ENCODE measurements around the gene MUC5AC. TPM values are rescaled to one million over a fixed set of nuclear protein-coding genes. Genes with fewer than 3 reads are reported as not detected.
"Not testable (repeated sequence)": the region's sequence is repeated elsewhere in the genome, so short reads cannot be mapped to it uniquely, and the experiment has no call there.

The MUC5AC gene
- total and polyA plus RNA-seq, 2 experiments from 2014 or later: not detected

GRCh38 chr11:1163321-1163910 is 5.7 kb downstream of the MUC5AC start:
- Histone ChIP-seq H3F3A (ENCODE audit: insufficient read depth) (no peaks in the 10 kb centered on the region), H3K27me3 (replicated peaks; ENCODE audit: insufficient read depth) (peaks cover 4% of the 10 kb centered on the region; the same call in 1 of the 2 replicates), H3K4me3 (no peak overlapping the region), H4K20me1 (ENCODE audit: insufficient read depth) (no peaks in the 10 kb centered on the region), H3K9me3 (ENCODE audit: low read depth) (no peaks in the 10 kb centered on the region), H3K9ac (no peak overlapping the region), H3K4me2 (ENCODE audit: unreplicated experiment) (no peak overlapping the region), H3K4me1 (ENCODE audit: insufficient read depth) (no peaks in the 10 kb centered on the region), H3K79me2 (ENCODE audit: insufficient read depth) (no peaks in the 10 kb centered on the region), H3K9me2 (ENCODE audit: insufficient read depth) (no peaks in the 10 kb centered on the region), H3K27ac (no peak overlapping the region), H3K36me3 (ENCODE audit: low read depth) (no peaks in the 10 kb centered on the region), H2AFZ (no peak overlapping the region)
- in situ Hi-C loops (cut with MboI): no loop called here
- no peak for TF ChIP-seq EZH2 (IDR thresholded peaks at IDR 0.05; ENCODE audit: insufficient read depth, poor library complexity, severe bottlenecking)
- no peak for TF ChIP-seq EZH2phosphoT487 (IDR thresholded peaks at IDR 0.05; ENCODE audit: insufficient read depth, low read depth)
- 61 to 68% methylated on average over 11 to 13 of the region's 13 CpGs for WGBS, 2 experiments (ENCODE audit: low coverage in 1 of 2, low lambda C conversion rate in 2 of 2, missing lambda C conversion rate in 2 of 2)
- no peak for DNase-seq

DNA sequence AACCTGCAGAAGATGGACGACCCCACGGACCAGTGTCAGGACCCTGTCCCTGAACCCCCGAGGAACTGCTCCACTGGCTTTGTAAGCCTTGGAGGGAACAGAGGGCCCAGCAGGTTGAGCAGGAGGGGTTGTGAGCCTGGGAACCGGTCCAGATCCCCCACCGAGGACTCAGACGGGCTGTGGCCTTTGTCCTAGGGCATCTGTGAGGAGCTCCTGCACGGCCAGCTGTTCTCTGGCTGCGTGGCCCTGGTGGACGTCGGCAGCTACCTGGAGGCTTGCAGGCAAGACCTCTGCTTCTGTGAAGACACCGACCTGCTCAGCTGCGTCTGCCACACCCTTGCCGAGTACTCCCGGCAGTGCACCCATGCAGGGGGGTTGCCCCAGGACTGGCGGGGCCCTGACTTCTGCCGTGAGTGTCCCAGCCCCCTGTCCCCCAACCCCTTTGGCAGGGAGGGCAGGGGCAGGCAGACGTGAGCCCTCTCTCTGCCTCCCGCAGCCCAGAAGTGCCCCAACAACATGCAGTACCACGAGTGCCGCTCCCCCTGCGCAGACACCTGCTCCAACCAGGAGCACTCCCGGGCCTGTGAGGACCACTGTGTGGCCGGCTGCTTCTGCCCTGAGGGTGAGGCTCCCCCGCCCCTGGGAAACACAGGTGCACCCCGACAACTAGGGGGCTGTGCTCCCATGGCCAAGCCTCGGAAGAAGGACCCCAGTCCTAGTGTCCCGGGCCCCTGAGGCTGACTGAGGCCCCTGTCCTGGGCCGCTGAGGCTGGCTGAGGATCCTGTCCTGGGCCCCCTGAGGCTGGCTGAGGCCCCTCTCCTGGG is 6.4 kb downstream of the MUC5AC start:
- H3K9me3 ChIP-seq (ENCODE audit: low read depth): no peaks in the 10 kb centered on the region
- DNase-seq: no peak
- no peak overlapping the region for H2AFZ ChIP-seq
- TF ChIP-seq EZH2phosphoT487 (IDR thresholded peaks at IDR 0.05; ENCODE audit: insufficient read depth, low read depth) (no peak), EZH2 (IDR thresholded peaks at IDR 0.05; ENCODE audit: insufficient read depth, poor library complexity, severe bottlenecking) (no peak)
- no peaks in the 10 kb centered on the region for H4K20me1 ChIP-seq (ENCODE audit: insufficient read depth)
- no peaks in the 10 kb centered on the region for H3K9me2 ChIP-seq (ENCODE audit: insufficient read depth)
- in situ Hi-C loops (cut with MboI): no loop called here
- H3K4me2 ChIP-seq (ENCODE audit: unreplicated experiment): no peak overlapping the region
- H3K79me2 ChIP-seq (ENCODE audit: insufficient read depth): no peaks in the 10 kb centered on the region
- no peaks in the 10 kb centered on the region for H3K36me3 ChIP-seq (ENCODE audit: low read depth)
- H3K4me3 ChIP-seq: no peak overlapping the region
- H3K9ac ChIP-seq: no peak overlapping the region
- peaks cover 4% of the 10 kb centered on the region; the same call in 1 of the 2 replicates for H3K27me3 ChIP-seq (replicated peaks; ENCODE audit: insufficient read depth)
- 41 to 54% methylated on average over 22 to 28 of the region's 28 CpGs for WGBS, 2 experiments (ENCODE audit: low coverage in 1 of 2, low lambda C conversion rate in 2 of 2, missing lambda C conversion rate in 2 of 2)
- H3K4me1 ChIP-seq (ENCODE audit: insufficient read depth): no peaks in the 10 kb centered on the region
- H3K27ac ChIP-seq: no peak overlapping the region
- H3F3A ChIP-seq (ENCODE audit: insufficient read depth): no peaks in the 10 kb centered on the region

GRCh38 chr11:1164779-1165255 is 7.1 kb downstream of the MUC5AC start:
- H3K36me3 ChIP-seq (ENCODE audit: low read depth); H3K9me2 ChIP-seq (ENCODE audit: insufficient read depth); H3K9me3 ChIP-seq (ENCODE audit: low read depth); H3K4me1 ChIP-seq (ENCODE audit: insufficient read depth); in situ Hi-C loops (cut with MboI); H2AFZ ChIP-seq; H3K4me3 ChIP-seq; H3K27ac ChIP-seq; H3K4me2 ChIP-seq (ENCODE audit: unreplicated experiment); DNase-seq; H4K20me1 ChIP-seq (ENCODE audit: insufficient read depth); H3F3A ChIP-seq (ENCODE audit: insufficient read depth); H3K27me3 ChIP-seq (replicated peaks; ENCODE audit: insufficient read depth); H3K79me2 ChIP-seq (ENCODE audit: insufficient read depth); H3K9ac ChIP-seq: not testable (repeated sequence)
- WGBS, 2 experiments (ENCODE audit: low coverage in 1 of 2, low lambda C conversion rate in 2 of 2, missing lambda C conversion rate in 2 of 2): 29 to 90% methylated on average over 2 to 7 of the region's 10 CpGs

DNA sequence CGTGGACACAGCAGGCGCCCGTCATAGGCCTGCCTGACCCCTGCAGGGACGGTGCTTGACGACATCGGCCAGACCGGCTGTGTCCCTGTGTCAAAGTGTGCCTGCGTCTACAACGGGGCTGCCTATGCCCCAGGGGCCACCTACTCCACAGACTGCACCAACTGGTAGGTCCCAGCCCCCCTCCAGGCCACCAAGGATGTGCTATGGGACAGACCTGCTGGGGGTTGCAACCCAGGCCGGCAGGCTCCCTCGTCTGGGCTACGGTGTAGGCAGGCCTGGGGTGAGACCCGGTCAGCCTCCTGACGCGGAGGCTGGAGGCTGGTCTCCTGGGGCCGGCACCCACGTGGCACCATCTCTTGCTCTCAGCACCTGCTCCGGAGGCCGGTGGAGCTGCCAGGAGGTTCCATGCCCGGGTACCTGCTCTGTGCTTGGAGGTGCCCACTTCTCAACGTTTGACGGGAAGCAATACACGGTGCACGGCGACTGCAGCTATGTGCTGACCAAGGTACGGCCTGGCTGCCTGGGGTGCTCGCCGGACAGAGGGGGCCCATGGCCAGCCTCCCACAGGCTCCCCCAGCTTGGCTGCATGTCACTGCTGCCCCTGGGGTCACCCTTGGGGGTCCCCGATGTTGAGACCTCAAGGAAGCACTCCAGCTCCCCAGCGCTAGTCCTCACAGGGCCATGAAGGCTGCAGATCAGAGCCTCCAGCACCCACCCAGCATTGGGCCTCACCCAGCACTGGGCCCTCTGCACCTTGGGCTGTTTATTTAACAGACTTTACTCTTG is 7.7 kb downstream of the MUC5AC start:
- no peak overlapping the region for H2AFZ ChIP-seq
- in situ Hi-C loops (cut with MboI): no loop called here
- H3K27ac ChIP-seq: no peak overlapping the region
- WGBS, 2 experiments (ENCODE audit: low coverage in 1 of 2, low lambda C conversion rate in 2 of 2, missing lambda C conversion rate in 2 of 2): 68 to 69% methylated on average over 23 to 29 of the region's 30 CpGs
- H3K4me2 ChIP-seq (ENCODE audit: unreplicated experiment): no peak overlapping the region
- no peaks in the 10 kb centered on the region for H3K79me2 ChIP-seq (ENCODE audit: insufficient read depth)
- H3F3A ChIP-seq (ENCODE audit: insufficient read depth): no peaks in the 10 kb centered on the region
- H3K27me3 ChIP-seq (replicated peaks; ENCODE audit: insufficient read depth): peaks cover 4% of the 10 kb centered on the region; the same call in 1 of the 2 replicates
- no peak overlapping the region for H3K9ac ChIP-seq
- no peak for TF ChIP-seq EZH2phosphoT487 (IDR thresholded peaks at IDR 0.05; ENCODE audit: insufficient read depth, low read depth)
- TF ChIP-seq EZH2 (IDR thresholded peaks at IDR 0.05; ENCODE audit: insufficient read depth, poor library complexity, severe bottlenecking): no peak
- no peaks in the 10 kb centered on the region for H4K20me1 ChIP-seq (ENCODE audit: insufficient read depth)
- no peak for DNase-seq
- H3K9me2 ChIP-seq (ENCODE audit: insufficient read depth): no peaks in the 10 kb centered on the region
- no peaks in the 10 kb centered on the region for H3K4me1 ChIP-seq (ENCODE audit: insufficient read depth)
- no peaks in the 10 kb centered on the region for H3K36me3 ChIP-seq (ENCODE audit: low read depth)
- H3K4me3 ChIP-seq: no peak overlapping the region
- H3K9me3 ChIP-seq (ENCODE audit: low read depth): no peaks in the 10 kb centered on the region

Data from GM23248 (cell line).